Measurements from ENCODE around the gene CSRNP2. TPM values are rescaled to one million over a fixed set of nuclear protein-coding genes. Genes with fewer than 3 reads are reported as not detected.

Gene CSRNP2
- total RNA-seq, 4 donors from 2014 or later, result 19.1 to 35.0 (median 28.3) TPM

DNA sequence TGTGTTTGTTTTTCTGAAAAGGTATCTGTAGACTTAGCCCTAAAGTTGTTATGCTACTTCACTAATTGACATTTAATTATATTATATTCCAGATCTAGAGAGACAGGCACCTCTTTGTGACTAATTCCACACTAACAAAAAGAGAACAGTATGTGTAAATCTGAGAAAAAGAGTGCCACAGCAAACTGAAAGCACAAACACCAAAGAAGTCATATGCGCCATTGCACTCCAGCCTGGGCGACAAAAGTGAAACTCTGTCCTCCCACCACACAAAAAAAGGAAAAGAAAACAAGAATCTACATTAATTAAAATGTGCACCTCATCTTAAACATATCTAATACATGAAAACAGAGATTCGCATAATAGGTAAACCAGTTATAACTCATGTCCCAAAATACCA lies 4.4 kb upstream of the CSRNP2 start:
- WGBS, 2 donors (ENCODE audit: low coverage in 1 of 2), result 77 to 93% methylated on average over 3 of the region's 3 CpGs
- Histone ChIP-seq H3K36me3 (peaks cover 0 to 26% of the 10 kb centered on the region in 2 donors), H3K4me1 (peaks cover 0 to 5% (median 0%) of the 10 kb centered on the region in 3 donors), H3K27ac (no peak overlapping the region), H3K9me3 (no peaks in the 10 kb centered on the region), H3K4me3 (no peak overlapping the region), H3K27me3 (no peaks in the 10 kb centered on the region)
- no peak for ATAC-seq
- TF ChIP-seq POLR2A (IDR thresholded peaks at IDR 0.05) (no peak), EP300 (IDR thresholded peaks at IDR 0.05) (no peak), POLR2AphosphoS5 (IDR thresholded peaks at IDR 0.05) (no peak)
- TF ChIP-seq, protein P1, sequence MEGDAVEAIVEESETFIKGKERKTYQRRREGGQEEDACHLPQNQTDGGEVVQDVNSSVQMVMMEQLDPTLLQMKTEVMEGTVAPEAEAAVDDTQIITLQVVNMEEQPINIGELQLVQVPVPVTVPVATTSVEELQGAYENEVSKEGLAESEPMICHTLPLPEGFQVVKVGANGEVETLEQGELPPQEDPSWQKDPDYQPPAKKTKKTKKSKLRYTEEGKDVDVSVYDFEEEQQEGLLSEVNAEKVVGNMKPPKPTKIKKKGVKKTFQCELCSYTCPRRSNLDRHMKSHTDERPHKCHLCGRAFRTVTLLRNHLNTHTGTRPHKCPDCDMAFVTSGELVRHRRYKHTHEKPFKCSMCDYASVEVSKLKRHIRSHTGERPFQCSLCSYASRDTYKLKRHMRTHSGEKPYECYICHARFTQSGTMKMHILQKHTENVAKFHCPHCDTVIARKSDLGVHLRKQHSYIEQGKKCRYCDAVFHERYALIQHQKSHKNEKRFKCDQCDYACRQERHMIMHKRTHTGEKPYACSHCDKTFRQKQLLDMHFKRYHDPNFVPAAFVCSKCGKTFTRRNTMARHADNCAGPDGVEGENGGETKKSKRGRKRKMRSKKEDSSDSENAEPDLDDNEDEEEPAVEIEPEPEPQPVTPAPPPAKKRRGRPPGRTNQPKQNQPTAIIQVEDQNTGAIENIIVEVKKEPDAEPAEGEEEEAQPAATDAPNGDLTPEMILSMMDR (IDR thresholded peaks at IDR 0.05), result no peak

DNA sequence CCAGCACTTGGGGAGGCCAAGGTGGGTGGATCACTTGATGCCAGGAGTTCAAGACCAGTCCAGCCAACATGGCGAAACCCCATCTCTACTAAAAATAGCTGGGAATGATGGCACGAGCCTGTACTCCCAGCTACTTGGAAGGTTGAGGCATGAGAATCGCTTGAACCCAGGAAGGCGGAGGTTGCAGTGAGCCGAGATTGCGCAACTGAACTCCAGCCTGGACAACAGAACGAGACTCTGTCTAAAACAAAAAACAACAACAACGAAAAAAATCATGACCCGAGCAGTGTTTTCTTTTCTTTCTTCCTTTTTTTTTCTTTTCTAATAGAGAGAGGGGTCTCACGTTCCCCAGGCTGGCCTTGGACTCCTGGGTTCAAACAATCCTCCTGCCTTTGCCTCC lies 3.5 kb upstream of the CSRNP2 start:
- Histone ChIP-seq H3K4me3 (no peak overlapping the region), H3K9me3 (no peaks in the 10 kb centered on the region), H3K27me3 (no peaks in the 10 kb centered on the region), H3K36me3 (peaks cover 0 to 17% of the 10 kb centered on the region in 2 donors), H3K4me1 (peaks cover 0 to 14% (median 1%) of the 10 kb centered on the region in 3 donors), H3K27ac (no peak overlapping the region)
- TF ChIP-seq, protein P1 (IDR thresholded peaks at IDR 0.05), result no peak
- no peak for TF ChIP-seq EP300 (IDR thresholded peaks at IDR 0.05)
- TF ChIP-seq POLR2A (IDR thresholded peaks at IDR 0.05), result no peak
- no peak for TF ChIP-seq POLR2AphosphoS5 (IDR thresholded peaks at IDR 0.05)
- no peak for ATAC-seq
- 77 to 90% methylated on average over 4 to 8 of the region's 10 CpGs for WGBS, 2 donors (ENCODE audit: low coverage in 1 of 2)

DNA sequence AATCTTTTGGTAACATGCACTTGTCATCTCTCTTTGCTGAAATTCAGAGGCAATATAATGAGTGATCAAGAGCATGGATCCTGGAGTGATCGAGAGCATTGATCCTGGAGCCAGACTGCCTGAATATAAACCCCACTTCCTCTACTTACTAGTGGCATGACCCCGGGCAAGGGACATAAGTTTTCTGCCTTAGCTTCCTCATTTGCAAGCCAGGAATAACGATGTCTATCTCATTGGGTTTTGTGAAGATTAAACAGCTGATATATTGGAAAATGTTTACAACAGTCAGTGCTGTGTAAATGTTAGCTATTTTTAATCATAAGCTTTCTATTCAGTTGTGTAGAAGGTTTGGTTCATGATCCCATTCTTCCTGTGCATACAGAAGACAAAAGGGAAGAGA lies 2.4 kb upstream of the CSRNP2 start:
- Histone ChIP-seq H3K4me1 (peaks cover 0 to 25% (median 7%) of the 10 kb centered on the region in 3 donors), H3K27me3 (no peaks in the 10 kb centered on the region), H3K9me3 (no peaks in the 10 kb centered on the region), H3K4me3 (no peak overlapping the region), H3K27ac (no peak overlapping the region), H3K36me3 (peaks cover 0 to 10% of the 10 kb centered on the region in 2 donors)
- ATAC-seq, result no peak
- TF ChIP-seq EP300 (IDR thresholded peaks at IDR 0.05), result no peak
- TF ChIP-seq POLR2A (IDR thresholded peaks at IDR 0.05), result no peak
- no peak for TF ChIP-seq POLR2AphosphoS5 (IDR thresholded peaks at IDR 0.05)
- TF ChIP-seq, protein P1 (IDR thresholded peaks at IDR 0.05), result no peak
- WGBS, 2 donors (ENCODE audit: low coverage in 1 of 2), result 60 to 73% methylated on average over 3 of the region's 3 CpGs

DNA sequence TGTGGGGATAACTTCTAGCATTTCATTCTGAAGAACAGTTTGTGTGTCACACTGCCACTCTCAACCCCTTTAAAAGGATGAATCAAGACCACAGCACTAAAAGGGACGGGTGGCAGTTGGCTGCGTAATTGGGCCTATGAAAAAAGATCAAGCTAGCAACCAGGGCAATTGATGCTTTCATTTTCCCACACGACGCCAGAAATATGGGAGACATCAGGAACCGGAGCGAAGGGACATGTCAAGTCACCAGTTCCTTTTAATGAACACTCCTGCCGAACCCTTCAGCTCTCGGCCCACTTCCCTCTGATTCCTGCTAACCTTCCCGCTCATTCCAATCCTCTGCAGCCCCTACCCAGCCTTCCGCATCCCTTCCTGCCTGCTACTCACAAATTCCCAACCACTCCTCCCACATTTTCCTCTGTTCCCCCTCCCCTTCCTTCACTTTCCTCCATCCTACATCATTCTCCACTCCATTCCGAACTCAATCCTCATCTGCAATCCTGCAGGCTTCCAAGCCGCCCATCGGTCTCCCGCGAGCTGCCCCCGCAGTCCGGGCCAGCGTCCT lies 753 bp downstream of the CSRNP2 start:
- Histone ChIP-seq H3K27ac (peak overlapping the region; percentile 84 to 97 (median 94)), H3K9me3 (no peaks in the 10 kb centered on the region), H3K4me3 (peak overlapping the region; percentile 59 to 97), H3K4me1 (peaks cover 0 to 41% (median 11%) of the 10 kb centered on the region in 3 donors), H3K27me3 (no peaks in the 10 kb centered on the region), H3K36me3 (no peaks in the 10 kb centered on the region)
- peak; percentile 17 for ATAC-seq
- 0 to 1% methylated on average over 8 to 18 of the region's 18 CpGs for WGBS, 2 donors (ENCODE audit: low coverage in 1 of 2)
- TF ChIP-seq POLR2A (IDR thresholded peaks at IDR 0.05) (no peak), EP300 (IDR thresholded peaks at IDR 0.05) (no peak)

DNA sequence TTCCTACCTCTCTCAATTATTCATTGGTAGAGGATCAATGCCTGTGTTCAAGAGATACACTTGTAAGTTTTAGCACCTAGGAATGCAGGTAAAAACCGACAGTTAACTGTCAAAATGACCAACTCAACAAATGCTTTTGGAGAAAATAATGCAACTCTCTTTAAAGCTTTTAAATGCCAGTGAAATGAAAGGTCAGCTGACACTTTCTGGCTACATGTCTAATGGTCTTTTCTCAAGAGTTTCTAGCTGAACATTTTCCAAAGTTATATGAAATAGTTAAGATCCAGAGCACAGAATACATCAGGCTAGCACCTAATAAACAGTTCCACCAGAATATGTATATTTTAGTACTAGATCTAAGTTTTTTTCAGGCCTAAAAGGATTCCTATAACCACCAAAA lies 2.0 kb downstream of the CSRNP2 start:
- peaks cover 0 to under 1% of the 10 kb centered on the region in 2 donors for H3K36me3 ChIP-seq
- H3K9me3 ChIP-seq, result no peaks in the 10 kb centered on the region
- no peaks in the 10 kb centered on the region for H3K27me3 ChIP-seq
- 46 to 50% methylated on average over 1 of the region's 1 CpG for WGBS, 2 donors (ENCODE audit: low coverage in 1 of 2)
- H3K4me3 ChIP-seq, result no peak overlapping the region
- peaks cover 0 to 54% (median 18%) of the 10 kb centered on the region in 3 donors for H3K4me1 ChIP-seq
- no peak for ATAC-seq
- TF ChIP-seq, protein P1 (IDR thresholded peaks at IDR 0.05), result no peak
- TF ChIP-seq EP300 (IDR thresholded peaks at IDR 0.05) (no peak), POLR2AphosphoS5 (IDR thresholded peaks at IDR 0.05) (no peak), POLR2A (IDR thresholded peaks at IDR 0.05) (no peak)
- H3K27ac ChIP-seq, result no peak overlapping the region
